ENCODE results near the gene PALLD.

- TF ChIP-seq, protein P1, sequence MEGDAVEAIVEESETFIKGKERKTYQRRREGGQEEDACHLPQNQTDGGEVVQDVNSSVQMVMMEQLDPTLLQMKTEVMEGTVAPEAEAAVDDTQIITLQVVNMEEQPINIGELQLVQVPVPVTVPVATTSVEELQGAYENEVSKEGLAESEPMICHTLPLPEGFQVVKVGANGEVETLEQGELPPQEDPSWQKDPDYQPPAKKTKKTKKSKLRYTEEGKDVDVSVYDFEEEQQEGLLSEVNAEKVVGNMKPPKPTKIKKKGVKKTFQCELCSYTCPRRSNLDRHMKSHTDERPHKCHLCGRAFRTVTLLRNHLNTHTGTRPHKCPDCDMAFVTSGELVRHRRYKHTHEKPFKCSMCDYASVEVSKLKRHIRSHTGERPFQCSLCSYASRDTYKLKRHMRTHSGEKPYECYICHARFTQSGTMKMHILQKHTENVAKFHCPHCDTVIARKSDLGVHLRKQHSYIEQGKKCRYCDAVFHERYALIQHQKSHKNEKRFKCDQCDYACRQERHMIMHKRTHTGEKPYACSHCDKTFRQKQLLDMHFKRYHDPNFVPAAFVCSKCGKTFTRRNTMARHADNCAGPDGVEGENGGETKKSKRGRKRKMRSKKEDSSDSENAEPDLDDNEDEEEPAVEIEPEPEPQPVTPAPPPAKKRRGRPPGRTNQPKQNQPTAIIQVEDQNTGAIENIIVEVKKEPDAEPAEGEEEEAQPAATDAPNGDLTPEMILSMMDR (IDR thresholded peaks at IDR 0.05; ENCODE audit: low read length) = no peak
- no peak for TF ChIP-seq EZH2 (IDR thresholded peaks at IDR 0.05; ENCODE audit: borderline replicate concordance, low read length)
These were observed 433.8 kb downstream of the PALLD start for GRCh38 chr4:168930413-168931196.
